HepG2 (cell line): Measurements from ENCODE around the gene CGNL1. TPM values are rescaled to one million over a fixed set of nuclear protein-coding genes. Genes with fewer than 3 reads are reported as not detected.

Experiments
- ATAC-seq: fragments of 200-7000 bp; cut with Tn5 transposase; 3 replicates; pipeline ENCODE4 v1.9.1; 2020; ENCODE audit warnings: mild to moderate bottlenecking, moderate library complexity
- BruUV-seq: library from RNA; stranded (reverse); fragments of 400-500 nt; replicated peaks from 2 replicates; lab custom pipeline; 2021; lab: Mats Ljungman, UMichigan
- CTCF ChIA-PET: fragments of 300-600 bp; formaldehyde crosslinking; extraction: SDS; loops from one replicate; lab custom pipeline; 2021; ENCODE audit warnings: low total read pairs, inconsistent platforms, low intra/inter-chr PET ratio; lab: Yijun Ruan, JAX
- POLR2A ChIA-PET: fragments of 350-600 bp; sonication (Branson Sonifier 250); formaldehyde crosslinking; loops from one replicate; lab custom pipeline; 2020; ENCODE audit warnings: antibody characterized with exemption, inconsistent platforms; lab: Yijun Ruan, JAX
- DNase-seq: peaks from one replicate; pipeline ENCODE4 v3.0.0-alpha.2; 2015; ENCODE audit warnings: low spot score
- FAIRE-seq: peaks from 3 replicates; lab custom pipeline; 2011; peaks lifted over from hg19 to GRCh38; lab: Jason Lieb, UNC
- H2AFZ ChIP-seq: one replicate; pipeline ENCODE4 v1.6.1; 2011; ENCODE audit warnings: low read length, inconsistent platforms
- H3K27ac ChIP-seq: fragments of 300-600 bp; 3 replicates; pipeline ENCODE4 v1.8.0; 2011; ENCODE audit warnings: mixed run types, mild to moderate bottlenecking, mixed read lengths, low read length, inconsistent platforms; ENCODE audit not compliant: insufficient read depth; ENCODE audit errors: extremely low read length
- H3K27me3 ChIP-seq, 2 experiments: fragments of 200-600 bp in 1 of 2; 2 replicates in 1 of 2; 3 replicates in 1 of 2; pipeline versions ENCODE4 v1.6.0 to v1.8.0; 2011; ENCODE audit warnings: low read length in 2 of 2, mild to moderate bottlenecking in 2 of 2, moderate library complexity in 2 of 2, inconsistent platforms in 1 of 2; ENCODE audit not compliant: insufficient read depth in 2 of 2, control insufficient read depth in 1 of 2
- H3K36me3 ChIP-seq, 2 experiments: fragments of 200-600 bp in 1 of 2; replicated peaks in 1 of 2; 2 replicates in 1 of 2; 3 replicates in 1 of 2; pipeline versions ENCODE4 v1.5.1 to v1.8.0; 2011; ENCODE audit warnings: low read length in 2 of 2, inconsistent platforms in 1 of 2; ENCODE audit not compliant: insufficient read depth in 2 of 2, control insufficient read depth in 1 of 2
- H3K4me1 ChIP-seq: 2 replicates; pipeline ENCODE4 v1.5.1; 2012; ENCODE audit warnings: low read length, inconsistent platforms; ENCODE audit not compliant: insufficient read depth
- H3K4me2 ChIP-seq: 2 replicates; pipeline ENCODE4 v1.6.0; 2011; ENCODE audit warnings: low read depth, low read length, inconsistent platforms
- H3K4me3 ChIP-seq, 3 experiments: fragments of 200-600 bp in 1 of 3; sonication (generic), shearing (Covaris generic) in 1 of 3; replicated peaks in 1 of 3; 2 replicates each; pipeline ENCODE4 v1.5.1; 2011 to 2016; ENCODE audit warnings: low read length in 3 of 3, inconsistent platforms in 2 of 3, low read depth in 2 of 3, mild to moderate bottlenecking in 2 of 3, control low read depth in 1 of 3, mixed read lengths in 1 of 3; ENCODE audit not compliant: insufficient read depth in 1 of 3
- H3K79me2 ChIP-seq: one replicate; pipeline ENCODE4 v1.6.1; 2011; ENCODE audit warnings: low read length, inconsistent platforms; ENCODE audit not compliant: insufficient read depth
- H3K9ac ChIP-seq: 2 replicates; pipeline ENCODE4 v1.6.0; 2011; ENCODE audit warnings: mild to moderate bottlenecking, low read depth, low read length, inconsistent platforms; ENCODE audit not compliant: insufficient read depth
- H3K9me3 ChIP-seq: 2 replicates; pipeline ENCODE4 v1.5.1; 2012; ENCODE audit warnings: mild to moderate bottlenecking, low read length
- H4K20me1 ChIP-seq: 2 replicates; pipeline ENCODE4 v1.6.0; 2011; ENCODE audit warnings: inconsistent platforms, mild to moderate bottlenecking, low read length, moderate library complexity; ENCODE audit not compliant: insufficient read depth
- AHR ChIP-seq: IDR thresholded peaks from 2 replicates; pipeline ENCODE4 v1.6.1; 2018; ENCODE audit warnings: missing genetic modification reagents, missing compliant biosample characterization
- KLF6 ChIP-seq: IDR thresholded peaks from 2 replicates; pipeline ENCODE4 v1.8.0; 2016; ENCODE audit warnings: missing biosample characterization, missing genetic modification reagents
- MED1 ChIP-seq: sonication (generic); formaldehyde crosslinking; IDR thresholded peaks from 2 replicates; pipeline ENCODE4 v1.4.0; 2020; ENCODE audit warnings: missing genetic modification reagents
- NFRKB ChIP-seq: fragments of 450-650 bp; IDR thresholded peaks from 2 replicates; pipeline ENCODE4 v1.6.1; 2017
- PRMT3 ChIP-seq: sonication (generic); formaldehyde crosslinking; IDR thresholded peaks from 2 replicates; pipeline ENCODE4 v1.8.1; 2022; ENCODE audit warnings: low read depth, mild to moderate bottlenecking, moderate library complexity, missing genetic modification reagents, borderline replicate concordance
- SMAD9 ChIP-seq: sonication (generic); formaldehyde crosslinking; IDR thresholded peaks from 2 replicates; pipeline ENCODE4 v1.5.1; 2020; ENCODE audit warnings: mild to moderate bottlenecking, missing genetic modification reagents
- TBP ChIP-seq: sonication (generic); formaldehyde crosslinking; IDR thresholded peaks from 2 replicates; pipeline ENCODE4 v1.5.0; 2020; ENCODE audit warnings: missing genetic modification reagents
- TCF12 ChIP-seq, 2 experiments: fragments of 450-650 bp in 1 of 2; sonication (generic) in 1 of 2; formaldehyde crosslinking in 1 of 2; IDR thresholded peaks; 2 replicates each; pipeline versions ENCODE4 v1.6.1 to v1.8.0; 2017 to 2022; ENCODE audit warnings: antibody characterized with exemption in 1 of 2, mild to moderate bottlenecking in 1 of 2, missing genetic modification reagents in 1 of 2, moderate library complexity in 1 of 2
- ZNF335 ChIP-seq: sonication (generic); formaldehyde crosslinking; IDR thresholded peaks from 2 replicates; pipeline ENCODE4 v1.4.0; 2020; ENCODE audit warnings: missing genetic modification reagents
- ZNF552 ChIP-seq: sonication (generic); formaldehyde crosslinking; IDR thresholded peaks from 2 replicates; pipeline ENCODE4 v1.9.0; 2022; ENCODE audit warnings: missing genetic modification reagents, mild to moderate bottlenecking, borderline replicate concordance
- WGBS: methylation state at CpG from one replicate; pipeline ENCODE4 v1.1.6; 2017; ENCODE audit warnings: low lambda C conversion rate; 5-methylcytosine and 5-hydroxymethylcytosine counted together
- in situ Hi-C: cut with HindIII; loops from 2 replicates; pipeline ENCODE4 v1.10.0; 2017; ENCODE audit warnings: low pct_unique_long_range_greater_than_20kb; ENCODE audit not compliant: extremely low pct_ligation_motif_present
- intact Hi-C: fragments of 100-400 bp; cut with micrococcal nuclease; formaldehyde crosslinking; loops from one replicate; pipeline ENCODE4 v1.10.0; 2022; ENCODE audit not compliant: unreplicated experiment
- polyA plus RNA-seq, 8 experiments: library from polyadenylated mRNA; depleted of rRNA in 3 of 8; stranded (reverse) in 7 of 8; unstranded in 1 of 8; fragments of >200 nt; fragmentation: Illumina TruSeq in 4 of 8; extraction: Trizol in 4 of 8; gene quantifications; 2 replicates each; pipeline versions ENCODE4 v1.2.1 to v1.2.3, GENCODE V29; 2011 to 2016; ENCODE audit warnings: low read depth in 4 of 8, missing spikeins in 1 of 8, mixed read lengths in 1 of 8; ENCODE audit not compliant: insufficient read depth in 1 of 8
- total RNA-seq, 5 experiments: library from RNA; depleted of rRNA; stranded (reverse); fragments of >200 nt; fragmentation: Illumina TruSeq; extraction: Trizol; gene quantifications; 2 replicates each; pipeline ENCODE4 v1.2.3, GENCODE V29; 2016; ENCODE audit warnings: low read depth in 1 of 5
- TF ChIP-seq, protein P1 (sequence below): sonication (generic); formaldehyde crosslinking; IDR thresholded peaks from 2 replicates; pipeline ENCODE4 v1.5.1; 2020; ENCODE audit warnings: mild to moderate bottlenecking, missing genetic modification reagents
- TF ChIP-seq, protein P2 (sequence below): sonication (generic); formaldehyde crosslinking; IDR thresholded peaks from 2 replicates; pipeline ENCODE4 v1.4.0; 2020; ENCODE audit warnings: missing genetic modification reagents; ENCODE audit errors: not compliant biosample characterization
- TF ChIP-seq, protein P3 (sequence below): sonication (generic); formaldehyde crosslinking; IDR thresholded peaks from 2 replicates; pipeline ENCODE4 v1.9.0; 2021; ENCODE audit warnings: missing genetic modification reagents, borderline replicate concordance

Gene CGNL1
- total and polyA plus RNA-seq, 2 of the 13 experiments (the other 11 are each of a cell fraction or from before 2014, with no cell fraction given): 5.6 to 15.6 TPM

DNA sequence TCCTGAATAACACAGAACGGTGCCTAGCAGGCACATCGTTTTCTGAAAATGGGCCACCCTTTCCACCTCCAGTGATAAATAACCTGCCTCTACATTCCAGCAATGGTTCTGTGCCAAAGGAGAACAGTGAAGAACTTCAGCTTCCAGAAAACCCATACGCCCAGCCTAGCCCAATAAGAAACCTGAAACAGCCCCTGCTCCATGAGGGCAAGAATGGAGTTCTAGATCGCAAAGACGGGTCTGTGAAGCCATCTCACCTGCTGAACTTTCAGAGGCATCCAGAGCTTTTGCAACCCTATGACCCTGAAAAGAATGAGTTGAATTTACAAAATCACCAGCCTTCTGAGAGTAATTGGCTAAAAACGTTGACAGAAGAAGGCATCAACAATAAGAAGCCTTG lies 61.9 kb downstream of the CGNL1 start:
- Histone ChIP-seq H3K27ac (no peak overlapping the region), H3K9ac (no peak overlapping the region), H4K20me1 (no peaks in the 10 kb centered on the region), H3K27me3 (no peaks in the 10 kb centered on the region), H3K79me2 (no peaks in the 10 kb centered on the region), H3K9me3 (no peaks in the 10 kb centered on the region), H3K4me2 (no peak overlapping the region), H2AFZ (no peak overlapping the region), H3K36me3 (peaks cover 3 to 14% of the 10 kb centered on the region in 2 experiments; a peak in 4 of 5 replicates), H3K4me1 (no peaks in the 10 kb centered on the region), H3K4me3 (no peak overlapping the region)
- WGBS: 97% methylated on average over 6 of the region's 6 CpGs
- intact Hi-C loops: loop anchor here (10.0 kb wide), 1 partner anchor 63 kb away; the partner anchor contains the start of gene CGNL1
- ATAC-seq: no peak
- DNase-seq: no peak
- BruUV-seq: TSS peak; percentile 78
- ChIA-PET POLR2A (no interaction called here), CTCF (no interaction called here)
- FAIRE-seq: no peak
- in situ Hi-C loops: no loop called here
- TF ChIP-seq PRMT3 (CRISPR knock-in tag) (no peak), NFRKB (no peak), KLF6 (CRISPR knock-in tag) (no peak), TBP (CRISPR knock-in tag) (no peak), MED1 (no peak), AHR (CRISPR knock-in tag) (no peak), ZNF335 (CRISPR knock-in tag) (no peak), ZNF552 (CRISPR knock-in tag) (no peak), TCF12 (IDR thresholded peaks at IDR 0.05) (no peak), TCF12 (CRISPR knock-in tag; IDR thresholded peaks at IDR 0.05) (no peak), SMAD9 (CRISPR knock-in tag) (no peak)
- TF ChIP-seq, protein P1, sequence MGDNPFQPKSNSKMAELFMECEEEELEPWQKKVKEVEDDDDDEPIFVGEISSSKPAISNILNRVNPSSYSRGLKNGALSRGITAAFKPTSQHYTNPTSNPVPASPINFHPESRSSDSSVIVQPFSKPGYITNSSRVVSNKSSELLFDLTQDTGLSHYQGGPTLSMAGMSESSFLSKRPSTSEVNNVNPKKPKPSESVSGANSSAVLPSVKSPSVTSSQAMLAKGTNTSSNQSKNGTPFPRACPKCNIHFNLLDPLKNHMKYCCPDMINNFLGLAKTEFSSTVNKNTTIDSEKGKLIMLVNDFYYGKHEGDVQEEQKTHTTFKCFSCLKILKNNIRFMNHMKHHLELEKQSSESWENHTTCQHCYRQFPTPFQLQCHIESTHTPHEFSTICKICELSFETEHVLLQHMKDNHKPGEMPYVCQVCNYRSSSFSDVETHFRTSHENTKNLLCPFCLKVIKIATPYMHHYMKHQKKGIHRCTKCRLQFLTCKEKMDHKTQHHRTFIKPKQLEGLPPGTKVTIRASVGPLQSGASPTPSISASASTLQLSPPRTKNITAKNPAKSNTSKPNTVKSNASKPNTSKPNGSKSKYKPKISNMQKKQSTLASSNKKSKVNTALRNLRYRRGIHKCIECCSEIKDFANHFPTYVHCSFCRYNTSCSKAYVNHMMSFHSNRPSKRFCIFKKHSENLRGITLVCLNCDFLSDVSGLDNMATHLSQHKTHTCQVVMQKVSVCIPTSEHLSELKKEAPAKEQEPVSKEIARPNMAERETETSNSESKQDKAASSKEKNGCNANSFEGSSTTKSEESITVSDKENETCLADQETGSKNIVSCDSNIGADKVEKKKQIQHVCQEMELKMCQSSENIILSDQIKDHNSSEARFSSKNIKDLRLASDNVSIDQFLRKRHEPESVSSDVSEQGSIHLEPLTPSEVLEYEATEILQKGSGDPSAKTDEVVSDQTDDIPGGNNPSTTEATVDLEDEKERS: no peak
- TF ChIP-seq, protein P2, sequence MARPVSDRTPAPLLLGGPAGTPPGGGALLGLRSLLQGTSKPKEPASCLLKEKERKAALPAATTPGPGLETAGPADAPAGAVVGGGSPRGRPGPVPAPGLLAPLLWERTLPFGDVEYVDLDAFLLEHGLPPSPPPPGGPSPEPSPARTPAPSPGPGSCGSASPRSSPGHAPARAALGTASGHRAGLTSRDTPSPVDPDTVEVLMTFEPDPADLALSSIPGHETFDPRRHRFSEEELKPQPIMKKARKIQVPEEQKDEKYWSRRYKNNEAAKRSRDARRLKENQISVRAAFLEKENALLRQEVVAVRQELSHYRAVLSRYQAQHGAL (CRISPR knock-in tag): no peak
- TF ChIP-seq, protein P3, sequence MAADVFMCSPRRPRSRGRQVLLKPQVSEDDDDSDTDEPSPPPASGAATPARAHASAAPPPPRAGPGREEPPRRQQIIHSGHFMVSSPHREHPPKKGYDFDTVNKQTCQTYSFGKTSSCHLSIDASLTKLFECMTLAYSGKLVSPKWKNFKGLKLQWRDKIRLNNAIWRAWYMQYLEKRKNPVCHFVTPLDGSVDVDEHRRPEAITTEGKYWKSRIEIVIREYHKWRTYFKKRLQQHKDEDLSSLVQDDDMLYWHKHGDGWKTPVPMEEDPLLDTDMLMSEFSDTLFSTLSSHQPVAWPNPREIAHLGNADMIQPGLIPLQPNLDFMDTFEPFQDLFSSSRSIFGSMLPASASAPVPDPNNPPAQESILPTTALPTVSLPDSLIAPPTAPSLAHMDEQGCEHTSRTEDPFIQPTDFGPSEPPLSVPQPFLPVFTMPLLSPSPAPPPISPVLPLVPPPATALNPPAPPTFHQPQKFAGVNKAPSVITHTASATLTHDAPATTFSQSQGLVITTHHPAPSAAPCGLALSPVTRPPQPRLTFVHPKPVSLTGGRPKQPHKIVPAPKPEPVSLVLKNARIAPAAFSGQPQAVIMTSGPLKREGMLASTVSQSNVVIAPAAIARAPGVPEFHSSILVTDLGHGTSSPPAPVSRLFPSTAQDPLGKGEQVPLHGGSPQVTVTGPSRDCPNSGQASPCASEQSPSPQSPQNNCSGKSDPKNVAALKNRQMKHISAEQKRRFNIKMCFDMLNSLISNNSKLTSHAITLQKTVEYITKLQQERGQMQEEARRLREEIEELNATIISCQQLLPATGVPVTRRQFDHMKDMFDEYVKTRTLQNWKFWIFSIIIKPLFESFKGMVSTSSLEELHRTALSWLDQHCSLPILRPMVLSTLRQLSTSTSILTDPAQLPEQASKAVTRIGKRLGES: no peak
